Mucosa of descending colon (tissue), 3 donors: Measurements from ENCODE around the gene PSMC4. TPM values are rescaled to one million over a fixed set of nuclear protein-coding genes. Genes with fewer than 3 reads are reported as not detected.

ENCODE experiments used
- ATAC-seq: fragments of 200-7000 bp; cut with Tn5 transposase; one replicate; pipeline ENCODE4 v1.9.1; 2020; ENCODE audit warnings: mild to moderate bottlenecking, moderate library complexity
- DNase-seq, 3 donors: peaks; one replicate each; pipeline ENCODE4 v3.0.0-alpha.2; 2020
- H3K36me3 ChIP-seq: fragments of 200-600 bp; one replicate; pipeline ENCODE4 v1.8.0; 2021; ENCODE audit warnings: low read depth, mild to moderate bottlenecking
- H3K4me1 ChIP-seq: fragments of 200-600 bp; one replicate; pipeline ENCODE4 v1.8.0; 2021; ENCODE audit warnings: low read depth, mild to moderate bottlenecking
- H3K4me3 ChIP-seq: fragments of 200-600 bp; one replicate; pipeline ENCODE4 v1.8.0; 2021; ENCODE audit warnings: mild to moderate bottlenecking
- H3K9me3 ChIP-seq: fragments of 200-600 bp; one replicate; pipeline ENCODE4 v1.8.0; 2021; ENCODE audit warnings: mild to moderate bottlenecking
- intact Hi-C, 2 donors: fragments of 100-400 bp; cut with DNase I in 1 of 2; cut with micrococcal nuclease in 1 of 2; formaldehyde crosslinking; loops; one replicate each; pipeline versions ENCODE4 v1.11.0 to v1.11.1; 2022; cut with DNase I, micrococcal nuclease
- total RNA-seq, 3 donors: library from RNA; stranded (reverse); fragmentation: NEBNext Ultra II Directional in 2 of 3; extraction: Animal tissue kit (Norgen Biotek cat#: 25700) in 2 of 3; gene quantifications; one replicate each; pipeline versions ENCODE4 v1.2.1 to v1.2.4, GENCODE V29; 2021 to 2023
- TF ChIP-seq, protein P1 (sequence below): fragments of 200-600 bp; IDR thresholded peaks from one replicate; pipeline ENCODE4 v1.8.0; 2022; ENCODE audit warnings: antibody characterized with exemption, mild to moderate bottlenecking
- donor health status: DM: no; HTN: no; CAD: no; lungs with moderate emphysema.
- donor health status: DM: no; HTN: no; CAD: no.
- donor health status: DM: no; HTN: yes; CAD: no.

The PSMC4 gene
- total RNA-seq, 3 donors from 2014 or later, result 73.4 to 89.9 (median 77.5) TPM

GRCh38 chr19:39969681-39970424 is 1.1 kb upstream of the PSMC4 start:
- no peak for ATAC-seq
- DNase-seq, result no peak
- peaks cover 11% of the 10 kb centered on the region for H3K36me3 ChIP-seq
- no peak overlapping the region for H3K4me3 ChIP-seq
- TF ChIP-seq, protein P1, sequence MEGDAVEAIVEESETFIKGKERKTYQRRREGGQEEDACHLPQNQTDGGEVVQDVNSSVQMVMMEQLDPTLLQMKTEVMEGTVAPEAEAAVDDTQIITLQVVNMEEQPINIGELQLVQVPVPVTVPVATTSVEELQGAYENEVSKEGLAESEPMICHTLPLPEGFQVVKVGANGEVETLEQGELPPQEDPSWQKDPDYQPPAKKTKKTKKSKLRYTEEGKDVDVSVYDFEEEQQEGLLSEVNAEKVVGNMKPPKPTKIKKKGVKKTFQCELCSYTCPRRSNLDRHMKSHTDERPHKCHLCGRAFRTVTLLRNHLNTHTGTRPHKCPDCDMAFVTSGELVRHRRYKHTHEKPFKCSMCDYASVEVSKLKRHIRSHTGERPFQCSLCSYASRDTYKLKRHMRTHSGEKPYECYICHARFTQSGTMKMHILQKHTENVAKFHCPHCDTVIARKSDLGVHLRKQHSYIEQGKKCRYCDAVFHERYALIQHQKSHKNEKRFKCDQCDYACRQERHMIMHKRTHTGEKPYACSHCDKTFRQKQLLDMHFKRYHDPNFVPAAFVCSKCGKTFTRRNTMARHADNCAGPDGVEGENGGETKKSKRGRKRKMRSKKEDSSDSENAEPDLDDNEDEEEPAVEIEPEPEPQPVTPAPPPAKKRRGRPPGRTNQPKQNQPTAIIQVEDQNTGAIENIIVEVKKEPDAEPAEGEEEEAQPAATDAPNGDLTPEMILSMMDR, result no peak
- intact Hi-C loops, result no loop called here
- peaks cover 6% of the 10 kb centered on the region for H3K4me1 ChIP-seq
- H3K9me3 ChIP-seq, result no peaks in the 10 kb centered on the region

GRCh38 chr19:39970425-39970674 is 615 bp upstream of the PSMC4 start:
- peak overlapping the region; percentile 52 for H3K4me3 ChIP-seq
- H3K36me3 ChIP-seq, result peaks cover 15% of the 10 kb centered on the region
- ATAC-seq (peak; percentile 49), DNase-seq (no peak)
- TF ChIP-seq, protein P1, result no peak
- no peaks in the 10 kb centered on the region for H3K9me3 ChIP-seq
- intact Hi-C loops, result no loop called here
- peaks cover 6% of the 10 kb centered on the region for H3K4me1 ChIP-seq

DNA sequence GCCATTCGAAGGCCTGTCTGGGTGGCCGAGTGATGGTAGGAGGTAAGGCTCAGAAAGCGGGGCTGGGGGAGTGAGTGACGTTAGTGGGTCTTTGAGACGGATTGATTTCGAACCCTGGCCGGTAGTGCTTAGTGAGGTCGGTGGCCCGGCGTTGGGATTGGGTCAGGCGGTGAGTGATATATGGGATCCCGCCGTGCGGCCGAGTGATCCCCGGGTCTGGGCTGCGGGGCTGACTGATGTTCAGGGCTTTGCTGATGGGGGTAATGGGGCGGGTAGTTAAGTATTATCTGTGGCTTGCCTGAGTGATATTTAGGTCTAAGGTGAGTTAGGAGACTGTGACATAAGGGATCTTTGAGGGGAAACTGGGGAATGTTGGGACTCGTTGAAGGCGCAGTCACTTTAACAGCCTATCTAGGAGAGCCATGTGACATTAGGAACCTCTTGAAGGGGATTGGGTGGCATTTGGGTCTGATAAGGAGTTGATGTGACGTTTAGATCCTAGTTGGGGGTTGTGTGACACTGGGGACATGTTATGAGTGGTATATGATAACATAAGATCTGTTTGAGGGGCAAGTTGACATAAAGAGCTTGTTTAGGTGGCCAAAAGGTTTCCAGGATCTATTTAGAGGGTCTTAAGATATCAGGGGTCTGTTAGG is 543 bp downstream of the PSMC4 start:
- peak in 1 of 3 donors; percentile 65 for DNase-seq
- no peak for ATAC-seq
- TF ChIP-seq, protein P1, result no peak
- peaks cover 6% of the 10 kb centered on the region for H3K4me1 ChIP-seq
- H3K4me3 ChIP-seq, result peak overlapping the region; percentile 52
- H3K36me3 ChIP-seq, result peaks cover 15% of the 10 kb centered on the region
- H3K9me3 ChIP-seq, result no peaks in the 10 kb centered on the region
- intact Hi-C loops, result no loop called here

DNA sequence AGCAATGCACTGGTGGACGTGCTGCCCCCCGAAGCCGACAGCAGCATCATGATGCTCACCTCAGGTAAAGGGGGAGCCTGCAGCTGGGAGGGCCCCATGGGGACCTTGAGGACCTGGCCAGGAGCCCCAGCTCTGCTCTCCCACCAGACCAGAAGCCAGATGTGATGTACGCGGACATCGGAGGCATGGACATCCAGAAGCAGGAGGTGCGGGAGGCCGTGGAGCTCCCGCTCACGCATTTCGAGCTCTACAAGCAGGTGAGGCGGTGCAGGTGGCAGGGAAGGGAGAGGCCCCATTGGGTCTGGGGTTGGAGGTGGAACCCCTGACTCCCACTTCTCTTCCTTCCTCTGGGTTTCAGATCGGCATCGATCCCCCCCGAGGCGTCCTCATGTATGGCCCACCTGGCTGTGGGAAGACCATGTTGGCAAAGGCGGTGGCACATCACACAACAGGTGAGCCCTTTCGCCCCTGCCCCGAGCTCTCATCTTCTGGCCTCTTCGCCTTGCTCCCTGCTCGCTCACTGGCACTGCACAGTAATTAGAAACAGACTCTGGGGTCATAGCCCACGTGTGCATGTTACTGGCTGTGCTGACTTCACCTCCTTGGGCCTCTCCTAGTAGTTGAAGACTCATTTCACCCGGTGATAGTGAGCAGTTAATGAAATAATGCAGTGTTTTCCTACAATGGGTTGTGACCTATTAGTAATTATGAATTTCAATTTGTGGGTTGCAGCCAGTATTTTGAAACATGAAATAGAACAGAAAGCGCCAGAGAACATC is 3.6 kb downstream of the PSMC4 start:
- no peaks in the 10 kb centered on the region for H3K9me3 ChIP-seq
- H3K36me3 ChIP-seq, result peaks cover 15% of the 10 kb centered on the region
- H3K4me1 ChIP-seq, result peaks cover 6% of the 10 kb centered on the region
- TF ChIP-seq, protein P1, result no peak
- intact Hi-C loops, result no loop called here
- DNase-seq, result no peak
- no peak overlapping the region for H3K4me3 ChIP-seq
- no peak for ATAC-seq

DNA sequence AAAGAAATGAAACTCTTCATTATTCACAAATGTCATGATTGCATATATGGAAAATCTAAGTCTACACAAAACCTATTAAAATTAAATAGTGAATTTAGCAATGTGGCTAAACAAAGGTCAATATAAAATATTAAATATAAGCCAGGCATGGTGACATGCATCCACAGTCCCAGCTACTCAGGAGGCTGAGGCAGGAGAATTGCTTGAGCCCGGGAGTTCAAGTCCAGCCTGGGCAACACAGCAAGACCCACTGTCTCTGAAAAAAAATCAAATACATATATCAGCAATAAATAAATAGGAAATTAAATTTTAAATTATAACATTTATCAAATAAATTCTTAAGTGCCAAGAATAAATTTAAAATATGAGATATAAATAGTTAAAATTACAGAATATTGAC is 11.9 kb downstream of the PSMC4 start:
- no peak for DNase-seq

More for the DNA sequence above, 11.9 kb downstream of the PSMC4 start:
- peaks cover 7% of the 10 kb centered on the region for H3K36me3 ChIP-seq
- peaks cover 30% of the 10 kb centered on the region for H3K9me3 ChIP-seq
- intact Hi-C loops, result no loop called here
- H3K4me1 ChIP-seq, result no peaks in the 10 kb centered on the region
- TF ChIP-seq, protein P1, result no peak
- ATAC-seq, result no peak
- H3K4me3 ChIP-seq, result no peak overlapping the region
